IgD-negative memory B cell (primary cell): ENCODE data around the gene ADGB. TPM values are rescaled to one million over a fixed set of nuclear protein-coding genes. Genes with fewer than 3 reads are reported as not detected.
"Not testable (repeated sequence)": the region's sequence is repeated elsewhere in the genome, so short reads cannot be mapped to it uniquely, and the experiment has no call there.

Experiments
- H3K27ac Mint-ChIP-seq, 3 donors: one replicate each; pipeline ENCODE4 v1.8.0; 2020 to 2022; ENCODE audit warnings: mild to moderate bottlenecking in 3 of 3, mixed read lengths in 3 of 3, moderate library complexity in 1 of 3
- H3K27me3 Mint-ChIP-seq: one replicate; pipeline ENCODE4 v1.8.0; 2021; ENCODE audit warnings: mixed read lengths
- H3K36me3 Mint-ChIP-seq: one replicate; pipeline ENCODE4 v1.8.0; 2020; ENCODE audit warnings: mild to moderate bottlenecking, mixed read lengths
- H3K4me1 Mint-ChIP-seq, 3 donors: one replicate each; pipeline ENCODE4 v1.8.0; 2020 to 2022; ENCODE audit warnings: mixed read lengths in 3 of 3, mild to moderate bottlenecking in 1 of 3
- H3K4me3 Mint-ChIP-seq, 4 donors: one replicate each; pipeline ENCODE4 v1.8.0; 2020 to 2022; ENCODE audit warnings: mild to moderate bottlenecking in 4 of 4, mixed read lengths in 4 of 4, moderate library complexity in 3 of 4
- H3K9me3 Mint-ChIP-seq, 3 donors: one replicate each; pipeline ENCODE4 v1.8.0; 2020 to 2021; ENCODE audit warnings: mixed read lengths in 3 of 3, mild to moderate bottlenecking in 1 of 3
- polyA plus RNA-seq: library from polyadenylated mRNA; unstranded; fragments of 300-500 nt; fragmentation: Illumina TruSeq; gene quantifications from one replicate; pipeline ENCODE4 v1.2.3, GENCODE V29; 2021

ADGB gene
- not detected for polyA plus RNA-seq

DNA sequence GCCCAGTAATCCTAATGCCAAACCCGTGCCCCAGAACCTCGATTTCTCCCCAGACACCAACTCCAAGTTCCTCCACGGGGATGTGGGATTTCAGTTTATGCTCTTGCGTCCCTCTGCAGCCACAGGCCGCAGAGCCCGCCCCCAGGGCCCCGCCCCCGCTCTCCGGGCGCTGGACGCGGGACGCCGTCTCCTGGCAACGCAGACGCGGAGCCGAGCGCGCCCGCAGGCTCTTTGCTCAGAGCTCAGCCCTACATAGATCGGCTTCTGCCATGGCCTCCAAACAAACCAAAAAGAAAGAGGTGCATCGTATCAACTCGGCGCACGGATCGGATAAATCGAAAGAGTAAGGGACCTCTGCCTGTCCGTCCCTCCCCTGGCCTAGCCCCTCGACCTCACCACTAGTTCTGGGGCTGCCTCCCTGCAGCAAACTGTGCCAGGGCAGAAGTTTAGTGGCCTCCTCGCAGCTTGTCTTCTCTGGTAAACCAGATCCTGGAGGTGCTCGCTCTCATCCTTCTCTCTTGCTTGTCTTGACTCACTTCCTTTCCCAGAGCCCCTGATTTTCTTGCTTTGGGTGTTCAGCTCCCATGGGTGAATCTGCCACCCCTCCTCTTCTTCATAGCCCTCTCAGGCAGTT, at the start of gene ADGB:
Gene ADGB, plus strand, starts transcription at position 201 of the 634 bp plus-strand sequence. Its CDS starts 69 bp downstream, at position 270.
- no peaks in the 10 kb centered on the region for H3K36me3 Mint-ChIP-seq
- H3K9me3 Mint-ChIP-seq, result peaks cover 0 to 2% (median 0%) of the 10 kb centered on the region in 3 donors
- no peak within 1 kb of the TSS for H3K27ac Mint-ChIP-seq
- peaks cover 0 to 5% (median 0%) of the 10 kb centered on the region in 3 donors for H3K4me1 Mint-ChIP-seq
- H3K27me3 Mint-ChIP-seq, result peaks cover 5% of the 10 kb centered on the region
- no peak within 1 kb of the TSS for H3K4me3 Mint-ChIP-seq

DNA sequence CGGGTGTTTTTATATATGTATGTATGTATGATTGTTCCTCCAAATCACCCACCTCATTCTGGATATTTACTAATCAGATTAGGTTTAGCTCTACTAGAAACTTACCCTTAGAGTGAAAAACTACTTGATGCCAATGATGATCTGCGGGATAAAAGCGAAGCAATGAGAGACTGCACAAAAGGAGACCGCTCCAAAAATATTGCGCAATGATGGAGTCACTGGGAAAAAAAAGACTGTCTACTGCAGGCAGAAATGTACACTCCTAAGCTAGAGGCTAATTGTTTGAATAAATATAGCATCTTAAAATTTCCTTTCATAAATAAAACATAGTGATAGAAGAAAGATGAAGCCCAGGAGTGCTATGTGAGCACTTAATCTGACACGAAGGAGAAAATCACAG, 47.9 kb upstream of the ADGB start:
- H3K36me3 Mint-ChIP-seq, result no peaks in the 10 kb centered on the region
- H3K4me3 Mint-ChIP-seq, result no peak overlapping the region
- no peaks in the 10 kb centered on the region for H3K4me1 Mint-ChIP-seq
- H3K9me3 Mint-ChIP-seq, result peaks cover 0 to 3% (median 0%) of the 10 kb centered on the region in 3 donors
- no peak overlapping the region for H3K27ac Mint-ChIP-seq
- no peaks in the 10 kb centered on the region for H3K27me3 Mint-ChIP-seq

DNA sequence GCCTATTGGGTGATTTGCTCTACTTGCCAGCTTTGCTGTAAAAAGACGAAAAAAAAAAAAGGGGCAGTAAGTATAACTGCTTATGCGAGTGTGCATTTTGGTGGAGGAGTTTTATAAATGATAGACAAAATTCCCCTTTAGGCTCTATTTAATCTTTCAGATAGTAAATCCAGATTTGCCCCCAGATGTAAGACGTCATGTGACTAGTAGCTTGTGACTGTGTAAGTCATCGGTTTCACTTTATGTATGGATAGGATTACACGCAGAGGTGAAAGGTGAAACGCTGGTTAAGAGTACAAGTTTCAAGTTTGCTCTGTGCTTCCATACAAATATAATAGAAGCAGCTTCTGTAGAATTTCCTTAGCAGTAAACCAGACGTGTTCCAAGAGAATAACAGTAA, 47.2 kb upstream of the ADGB start:
- no peak overlapping the region for H3K27ac Mint-ChIP-seq
- H3K4me3 Mint-ChIP-seq, result no peak overlapping the region
- H3K36me3 Mint-ChIP-seq, result no peaks in the 10 kb centered on the region
- no peaks in the 10 kb centered on the region for H3K4me1 Mint-ChIP-seq
- H3K27me3 Mint-ChIP-seq, result no peaks in the 10 kb centered on the region
- H3K9me3 Mint-ChIP-seq, result peaks cover 0 to 3% (median 0%) of the 10 kb centered on the region in 3 donors

DNA sequence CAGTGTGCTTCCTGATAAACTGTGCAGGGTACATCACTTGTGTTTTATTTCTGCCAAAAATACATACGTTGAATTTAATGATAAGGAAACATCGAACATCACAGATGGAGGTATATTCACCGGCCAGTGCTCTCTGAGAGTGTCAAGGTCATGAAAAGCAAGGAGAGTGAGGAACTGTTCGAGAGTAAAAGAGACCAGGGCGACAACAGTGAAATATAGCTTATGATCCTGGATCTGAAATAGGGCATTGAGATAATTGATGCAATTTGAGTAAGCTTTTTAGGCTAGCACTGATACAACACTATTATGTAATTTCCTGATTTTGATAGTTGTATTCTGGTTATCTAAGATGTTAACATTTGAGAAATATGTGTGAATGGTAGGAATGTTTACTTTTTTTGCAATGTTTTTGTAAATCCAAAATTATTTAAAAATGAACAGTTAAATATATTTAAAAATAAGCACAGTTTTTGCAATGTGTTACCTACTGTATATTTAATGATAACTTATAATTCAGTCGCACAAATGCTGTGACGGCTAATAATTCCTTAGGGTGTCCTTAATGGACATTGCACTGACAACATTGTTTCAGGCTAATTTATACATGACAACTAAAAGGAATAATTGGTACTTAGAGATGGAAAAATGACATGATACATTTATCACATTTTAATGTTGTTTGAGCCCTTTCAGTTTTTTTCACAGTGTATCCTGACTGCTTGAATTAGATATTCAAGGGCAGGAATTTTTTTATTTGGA, 45.2 kb upstream of the ADGB start:
- Mint-ChIP-seq H3K27ac (no peak overlapping the region), H3K36me3 (no peaks in the 10 kb centered on the region), H3K4me1 (no peaks in the 10 kb centered on the region), H3K27me3 (no peaks in the 10 kb centered on the region), H3K9me3 (peaks cover 0 to 3% (median 0%) of the 10 kb centered on the region in 3 donors), H3K4me3 (no peak overlapping the region)

DNA sequence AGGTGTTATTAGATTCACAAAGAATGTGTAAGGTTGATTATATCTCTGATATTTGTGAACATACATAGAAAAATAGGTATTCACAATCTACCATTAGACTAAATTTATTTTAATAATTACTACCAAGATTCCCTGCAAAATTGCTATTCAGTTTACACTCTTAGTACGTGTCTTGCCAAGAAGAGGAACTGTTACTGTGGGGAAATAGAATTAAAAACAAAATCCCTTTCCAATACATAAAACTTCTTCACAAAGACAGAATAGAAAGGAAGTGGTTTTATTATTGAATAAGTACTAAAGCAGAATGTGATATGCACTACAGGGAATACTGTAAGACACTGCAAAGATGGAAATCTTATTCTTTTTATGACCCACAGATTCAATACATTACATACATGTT, 38.2 kb upstream of the ADGB start:
- H3K27ac Mint-ChIP-seq, result no peak overlapping the region
- no peaks in the 10 kb centered on the region for H3K9me3 Mint-ChIP-seq
- H3K27me3 Mint-ChIP-seq, result no peaks in the 10 kb centered on the region

DNA sequence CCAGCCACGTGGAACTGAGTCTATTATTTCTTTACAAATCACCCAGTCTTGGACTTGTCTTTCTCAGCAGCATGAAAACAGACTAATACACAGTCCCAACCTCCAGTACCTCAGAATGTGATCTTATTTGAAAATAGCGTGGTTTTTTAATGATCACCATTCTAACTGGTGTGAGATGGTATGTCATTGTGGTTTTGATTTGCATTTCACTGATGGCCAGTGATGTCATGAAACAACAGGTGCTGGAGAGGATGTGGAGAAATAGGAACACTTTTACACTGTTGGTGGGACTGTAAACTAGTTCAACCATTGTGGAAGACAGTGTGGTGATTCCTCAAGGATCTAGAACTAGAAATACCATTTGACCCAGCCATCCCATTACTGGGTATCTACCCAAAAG, 32.1 kb upstream of the ADGB start:
- H3K4me3 Mint-ChIP-seq, H3K4me1 Mint-ChIP-seq, H3K36me3 Mint-ChIP-seq, H3K27me3 Mint-ChIP-seq, H3K27ac Mint-ChIP-seq: not testable (repeated sequence)
- peaks cover 2 to 11% (median 9%) of the 10 kb centered on the region in 3 donors for H3K9me3 Mint-ChIP-seq

More for the DNA sequence above, 38.2 kb upstream of the ADGB start:
- Mint-ChIP-seq H3K4me3 (no peak overlapping the region), H3K4me1 (no peaks in the 10 kb centered on the region), H3K36me3 (no peaks in the 10 kb centered on the region)

DNA sequence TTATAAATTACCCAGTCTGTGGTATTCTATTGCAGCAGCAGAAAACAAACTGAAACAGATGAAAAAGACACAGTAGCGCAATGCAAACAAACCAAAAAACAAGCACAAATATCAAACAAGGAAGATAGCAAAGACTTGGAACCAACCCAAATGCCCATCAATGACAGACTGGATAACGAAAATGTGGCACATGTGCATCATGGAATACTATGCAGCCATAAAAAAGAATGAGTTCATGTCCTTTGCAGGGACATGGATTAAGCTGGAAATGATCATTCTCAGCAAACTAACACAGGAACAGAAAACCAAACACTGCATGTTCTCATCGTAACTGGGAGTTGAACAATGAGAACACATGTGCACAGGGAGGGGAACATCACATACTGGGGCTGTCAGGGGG, 30.2 kb upstream of the ADGB start:
- peaks cover 6 to 11% (median 9%) of the 10 kb centered on the region in 3 donors for H3K9me3 Mint-ChIP-seq
- H3K27me3 Mint-ChIP-seq, H3K27ac Mint-ChIP-seq, H3K4me1 Mint-ChIP-seq, H3K36me3 Mint-ChIP-seq, H3K4me3 Mint-ChIP-seq: not testable (repeated sequence)

DNA sequence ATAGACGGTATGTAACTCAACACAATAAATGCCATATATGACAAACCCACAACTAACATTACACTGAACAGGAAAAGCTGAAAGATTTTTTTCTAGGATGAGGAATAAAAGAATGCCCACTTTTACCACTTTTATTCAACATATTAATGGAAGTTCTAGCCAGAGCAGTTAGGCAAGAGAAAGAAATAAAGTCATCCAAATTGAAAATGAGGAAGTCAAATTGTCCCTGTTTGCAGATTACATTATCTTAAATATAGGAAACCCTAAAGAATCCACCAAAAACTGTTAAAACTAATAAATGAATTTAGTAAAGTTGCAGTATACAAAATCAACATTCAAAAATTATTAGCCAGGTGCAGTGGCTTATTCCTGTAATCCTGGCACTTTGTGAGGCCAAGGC, 24.6 kb upstream of the ADGB start:
- Mint-ChIP-seq H3K4me3 (no peak overlapping the region), H3K27ac (no peak overlapping the region), H3K9me3 (peaks cover 6 to 9% (median 6%) of the 10 kb centered on the region in 3 donors), H3K4me1 (no peaks in the 10 kb centered on the region), H3K27me3 (no peaks in the 10 kb centered on the region), H3K36me3 (no peaks in the 10 kb centered on the region)

DNA sequence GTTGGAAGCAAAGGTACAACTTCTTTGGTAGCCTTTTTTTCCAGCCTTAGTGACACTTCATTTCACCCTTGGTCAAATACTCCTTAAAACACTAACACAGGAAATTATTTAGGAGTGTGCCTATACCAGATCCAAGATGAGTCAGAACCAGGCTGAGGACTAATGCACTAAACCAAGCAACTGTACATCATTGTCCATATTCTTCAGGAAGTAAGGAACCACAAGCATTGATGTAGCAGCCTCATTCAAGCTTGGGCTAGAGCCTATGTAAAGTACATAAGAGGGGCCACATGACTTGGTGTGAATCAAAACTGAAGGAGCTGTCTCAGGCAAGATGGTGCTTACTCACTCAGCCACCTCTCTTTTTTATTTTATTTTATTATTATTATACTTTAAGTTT, 20.7 kb upstream of the ADGB start:
- Mint-ChIP-seq H3K4me1 (no peaks in the 10 kb centered on the region), H3K9me3 (peaks cover 2 to 3% (median 2%) of the 10 kb centered on the region in 3 donors), H3K27ac (no peak overlapping the region), H3K27me3 (no peaks in the 10 kb centered on the region), H3K4me3 (no peak overlapping the region), H3K36me3 (no peaks in the 10 kb centered on the region)

DNA sequence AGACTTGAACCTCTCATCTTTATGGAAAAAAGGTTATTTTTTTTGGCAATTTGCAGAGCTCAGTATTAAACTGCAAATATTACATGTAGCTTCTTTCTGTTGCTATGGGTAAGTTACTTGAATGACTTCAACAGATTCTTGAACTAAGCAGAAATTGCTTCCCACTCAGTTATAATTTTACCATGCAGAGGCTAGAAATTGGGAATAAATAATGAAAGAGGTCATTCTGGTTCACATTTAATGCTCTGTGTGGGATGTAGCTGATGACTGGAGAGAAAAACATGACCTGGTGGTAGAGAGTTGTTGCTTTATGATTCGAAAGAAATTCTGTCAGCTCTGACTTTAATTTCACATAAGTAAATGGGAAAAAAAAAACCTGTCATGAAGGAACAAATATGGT, 16.8 kb upstream of the ADGB start:
- Mint-ChIP-seq H3K4me3 (no peak overlapping the region), H3K27me3 (no peaks in the 10 kb centered on the region), H3K36me3 (no peaks in the 10 kb centered on the region), H3K27ac (no peak overlapping the region), H3K4me1 (no peaks in the 10 kb centered on the region), H3K9me3 (peaks cover 0 to 2% (median 0%) of the 10 kb centered on the region in 3 donors)

DNA sequence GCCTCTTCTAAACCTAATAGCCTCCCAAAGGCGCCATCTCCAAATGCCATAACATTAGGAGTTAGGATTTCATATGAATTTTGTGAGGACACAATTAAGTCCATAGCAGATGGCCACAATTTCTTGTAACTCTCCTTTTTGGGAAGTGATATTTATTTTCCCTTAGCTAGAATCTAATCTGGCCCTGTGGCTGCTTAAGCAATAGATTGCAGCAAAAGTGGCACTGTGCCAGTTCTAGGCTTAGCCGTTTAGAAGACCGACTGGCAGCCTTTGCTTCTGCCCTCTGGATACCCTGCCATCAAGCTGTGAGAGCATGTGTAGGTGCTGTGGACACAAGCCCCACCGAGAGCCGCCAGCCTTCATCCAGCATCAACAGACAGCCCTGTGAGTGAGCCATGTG, 15.9 kb upstream of the ADGB start:
- Mint-ChIP-seq H3K9me3 (peaks cover 0 to 2% (median 0%) of the 10 kb centered on the region in 3 donors), H3K4me1 (no peaks in the 10 kb centered on the region), H3K27me3 (no peaks in the 10 kb centered on the region), H3K27ac (no peak overlapping the region), H3K4me3 (no peak overlapping the region), H3K36me3 (no peaks in the 10 kb centered on the region)

DNA sequence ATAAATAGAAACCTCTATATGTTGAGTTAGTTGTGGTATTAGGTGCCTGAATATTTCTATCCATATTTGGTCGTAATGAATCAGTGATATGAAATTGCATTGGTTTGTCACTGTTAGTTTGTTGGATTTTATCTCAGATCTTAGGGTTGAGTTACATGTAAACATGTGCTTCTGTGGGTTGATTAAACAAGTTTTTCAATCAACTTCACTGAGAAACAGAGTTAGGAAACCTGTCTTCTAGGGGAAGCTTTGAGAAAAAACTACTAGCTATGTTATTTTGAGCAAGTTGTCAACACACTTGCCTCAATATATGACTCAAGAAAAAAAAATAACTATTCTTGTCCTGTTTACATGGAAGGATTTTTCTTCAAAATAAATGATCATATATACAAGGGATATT, 14.8 kb upstream of the ADGB start:
- Mint-ChIP-seq H3K4me1 (no peaks in the 10 kb centered on the region), H3K9me3 (peaks cover 0 to 2% (median 0%) of the 10 kb centered on the region in 3 donors), H3K36me3 (no peaks in the 10 kb centered on the region), H3K27ac (no peak overlapping the region), H3K4me3 (no peak overlapping the region), H3K27me3 (no peaks in the 10 kb centered on the region)

DNA sequence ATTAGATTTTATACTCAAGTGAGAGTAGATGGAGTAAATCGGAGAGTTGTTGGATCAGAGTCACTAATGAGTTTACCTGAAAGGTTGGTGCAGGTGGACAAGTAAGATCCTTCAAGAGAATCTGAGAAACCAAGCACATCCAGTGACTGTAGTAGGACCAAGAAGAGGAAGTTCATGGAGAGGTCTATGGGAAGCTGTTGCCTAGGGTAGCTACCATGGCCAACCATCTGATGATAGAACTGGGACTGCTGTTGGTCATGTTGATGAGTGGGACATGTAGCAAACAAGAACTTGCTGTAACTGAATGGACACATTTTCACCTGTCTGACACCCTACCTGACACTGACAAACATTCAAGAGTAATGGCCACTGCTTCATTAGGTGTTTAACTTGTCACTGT, 11.3 kb upstream of the ADGB start:
- no peaks in the 10 kb centered on the region for H3K27me3 Mint-ChIP-seq
- H3K4me3 Mint-ChIP-seq, result no peak overlapping the region
- no peaks in the 10 kb centered on the region for H3K4me1 Mint-ChIP-seq
- H3K27ac Mint-ChIP-seq, result no peak overlapping the region
- no peaks in the 10 kb centered on the region for H3K36me3 Mint-ChIP-seq
- no peaks in the 10 kb centered on the region for H3K9me3 Mint-ChIP-seq

DNA sequence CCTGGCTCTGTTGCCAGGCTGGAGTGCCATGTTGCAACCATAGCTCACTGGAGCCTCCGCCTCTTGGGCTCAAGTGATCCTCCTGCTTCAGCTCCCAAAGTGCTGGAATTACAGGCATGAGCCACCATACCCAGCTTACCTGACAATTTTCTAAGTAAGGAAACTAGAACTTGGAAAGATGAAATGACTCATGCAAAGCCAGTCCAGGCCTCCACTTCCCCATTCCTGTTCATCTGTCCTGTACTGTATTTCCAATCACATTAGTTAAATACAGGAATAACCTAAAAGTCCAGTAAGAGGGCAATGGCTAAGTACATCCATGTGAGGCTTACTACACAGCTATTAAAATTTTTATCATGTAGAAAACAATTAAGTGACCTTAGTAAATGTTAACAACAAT, 8.3 kb upstream of the ADGB start:
- Mint-ChIP-seq H3K9me3 (no peaks in the 10 kb centered on the region), H3K4me3 (no peak overlapping the region), H3K4me1 (no peaks in the 10 kb centered on the region), H3K27me3 (no peaks in the 10 kb centered on the region), H3K27ac (no peak overlapping the region), H3K36me3 (no peaks in the 10 kb centered on the region)

DNA sequence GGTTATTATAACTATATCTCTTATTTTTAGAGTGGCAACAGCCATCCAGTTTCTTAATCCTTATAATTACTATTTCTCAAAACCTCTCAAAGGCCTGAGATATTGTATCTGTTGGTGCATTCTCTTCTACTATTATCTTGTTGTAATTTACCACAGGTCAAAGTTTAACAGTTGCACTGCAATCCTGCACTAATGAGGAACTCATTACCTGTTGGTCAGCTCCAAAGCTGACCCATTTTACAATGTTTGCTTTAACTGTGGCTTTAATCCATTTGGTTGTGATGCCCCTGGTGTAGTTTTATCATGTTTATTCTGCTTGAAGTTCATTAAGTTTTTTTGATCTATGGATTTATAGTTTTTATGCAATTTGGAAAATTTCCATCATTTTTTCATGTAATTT, 6.3 kb upstream of the ADGB start:
- Mint-ChIP-seq H3K4me1 (no peaks in the 10 kb centered on the region), H3K9me3 (no peaks in the 10 kb centered on the region), H3K36me3 (no peaks in the 10 kb centered on the region), H3K4me3 (no peak overlapping the region), H3K27ac (no peak overlapping the region), H3K27me3 (no peaks in the 10 kb centered on the region)

DNA sequence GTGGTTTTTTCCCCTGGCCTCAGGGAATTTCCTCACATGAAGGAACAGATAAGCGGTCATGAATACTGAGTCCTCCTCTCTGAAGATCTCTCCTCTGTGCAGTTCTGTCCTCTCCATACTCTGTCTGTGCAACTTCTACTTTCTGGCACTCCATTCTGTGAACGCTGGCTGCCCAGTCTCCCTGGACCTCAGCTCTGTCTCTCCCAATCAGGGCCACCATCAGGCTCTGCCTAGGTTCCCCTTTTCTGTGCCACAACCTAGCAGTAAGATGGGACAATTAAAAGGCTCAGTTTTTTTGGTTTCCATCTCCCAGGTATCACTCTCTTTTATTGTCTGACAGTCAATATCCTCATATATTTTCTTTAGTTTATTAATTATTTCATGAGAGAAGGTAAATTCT, 4.8 kb upstream of the ADGB start:
- Mint-ChIP-seq H3K4me3 (no peak overlapping the region), H3K9me3 (no peaks in the 10 kb centered on the region), H3K27me3 (peaks cover 2% of the 10 kb centered on the region), H3K4me1 (peaks cover 0 to 2% (median 0%) of the 10 kb centered on the region in 3 donors), H3K36me3 (no peaks in the 10 kb centered on the region), H3K27ac (no peak overlapping the region)
